SK-N-SH (cell line): Measurements from ENCODE around the gene PARVB. TPM values are rescaled to one million over a fixed set of nuclear protein-coding genes. Genes with fewer than 3 reads are reported as not detected.

ENCODE experiments used
- CTCF ChIA-PET: fragments of 300-600, 350-600 bp; formaldehyde crosslinking; extraction: SDS; loops from one replicate; lab custom pipeline; 2021; lab: Yijun Ruan, JAX
- POLR2A ChIA-PET: fragments of 350-600 bp; sonication (Branson Sonifier 250); formaldehyde crosslinking; extraction: SDS; loops from one replicate; lab custom pipeline; 2020; ENCODE audit warnings: antibody characterized with exemption, inconsistent platforms; lab: Yijun Ruan, JAX
- DNase-seq: peaks from one replicate; pipeline ENCODE4 v3.0.0; 2012
- H2AFZ ChIP-seq: fragments of 200-600 bp; sonication (generic); 2 replicates; pipeline ENCODE4 v1.8.1; 2016; ENCODE audit warnings: antibody characterized with exemption, mild to moderate bottlenecking, low read depth
- H3F3A ChIP-seq: fragments of 200-600 bp; sonication (generic); replicated peaks from 2 replicates; pipeline ENCODE3; 2016; ENCODE audit warnings: antibody characterized with exemption, mild to moderate bottlenecking; ENCODE audit not compliant: insufficient read depth
- H3K27ac ChIP-seq, 2 experiments: fragments of 200-500 bp in 1 of 2; fragments of 200-600 bp in 1 of 2; sonication (Bioruptor generic) in 1 of 2; sonication (generic), shearing (Covaris generic) in 1 of 2; 2 replicates each; pipeline versions ENCODE4 v1.5.1 to v1.6.1; 2014 to 2016; ENCODE audit warnings: low read depth in 2 of 2, inconsistent platforms in 1 of 2, low read length in 1 of 2, mild to moderate bottlenecking in 1 of 2, mixed read lengths in 1 of 2
- H3K27me3 ChIP-seq: fragments of 200-600 bp; sonication (generic), shearing (Covaris generic); 2 replicates; pipeline ENCODE4 v1.6.1; 2016; ENCODE audit warnings: mixed run types; ENCODE audit not compliant: insufficient read depth
- H3K36me3 ChIP-seq, 2 experiments: fragments of 200-500 bp in 1 of 2; fragments of 200-600 bp in 1 of 2; sonication (Bioruptor generic) in 1 of 2; sonication (generic) in 1 of 2; replicated peaks in 1 of 2; 2 replicates each; pipeline versions ENCODE3 to v1.5.1; 2014 to 2016; ENCODE audit warnings: low read length in 1 of 2, mild to moderate bottlenecking in 1 of 2; ENCODE audit not compliant: insufficient read depth in 2 of 2, control insufficient read depth in 1 of 2
- H3K4me1 ChIP-seq, 2 experiments: fragments of 200-500 bp in 1 of 2; fragments of 200-600 bp in 1 of 2; sonication (Bioruptor generic) in 1 of 2; sonication (generic), shearing (Covaris generic) in 1 of 2; 2 replicates each; pipeline versions ENCODE4 v1.5.1 to v1.6.1; 2014 to 2016; ENCODE audit warnings: low read depth in 1 of 2, low read length in 1 of 2, mixed run types in 1 of 2; ENCODE audit not compliant: insufficient read depth in 2 of 2, control insufficient read depth in 1 of 2
- H3K4me2 ChIP-seq: fragments of 200-600 bp; sonication (generic), shearing (Covaris generic); 2 replicates; pipeline ENCODE4 v1.6.1; 2017; ENCODE audit warnings: mixed run types
- H3K4me3 ChIP-seq, 2 experiments: fragments of 200-500 bp in 1 of 2; fragments of 200-600 bp in 1 of 2; sonication (Bioruptor generic) in 1 of 2; sonication (generic), shearing (Covaris generic) in 1 of 2; 2 replicates each; pipeline versions ENCODE4 v1.5.1 to v1.8.1; 2014 to 2016; ENCODE audit warnings: low read depth in 2 of 2, inconsistent platforms in 1 of 2, low read length in 1 of 2, mild to moderate bottlenecking in 1 of 2, mixed read lengths in 1 of 2, moderate library complexity in 1 of 2
- H3K79me2 ChIP-seq: fragments of 200-600 bp; sonication (generic); 2 replicates; pipeline ENCODE4 v1.8.1; 2017; ENCODE audit warnings: mild to moderate bottlenecking; ENCODE audit not compliant: insufficient read depth
- H3K9ac ChIP-seq: fragments of 200-600 bp; sonication (generic); 2 replicates; pipeline ENCODE4 v1.6.1; 2017; ENCODE audit warnings: mixed run types
- H3K9me2 ChIP-seq: fragments of 200-600 bp; sonication (generic); 2 replicates; pipeline ENCODE4 v1.6.1; 2017; ENCODE audit warnings: mixed run types
- H3K9me3 ChIP-seq: fragments of 200-600 bp; sonication (generic); 2 replicates; pipeline ENCODE4 v1.6.1; 2017; ENCODE audit warnings: mixed run types, mild to moderate bottlenecking, moderate library complexity
- H4K20me1 ChIP-seq: fragments of 200-600 bp; sonication (generic); 2 replicates; pipeline ENCODE4 v1.6.1; 2017; ENCODE audit warnings: mild to moderate bottlenecking, mixed run types; ENCODE audit not compliant: insufficient read depth
- EP300 ChIP-seq, 2 experiments: IDR thresholded peaks; 2 replicates each; pipeline versions ENCODE4 v1.4.0 to v1.6.1; 2012; ENCODE audit warnings: borderline replicate concordance in 1 of 2, low read depth in 1 of 2, low read length in 1 of 2
- FOXM1 ChIP-seq: IDR thresholded peaks from 2 replicates; pipeline ENCODE4 v1.4.0; 2012; ENCODE audit warnings: low read depth, mild to moderate bottlenecking
- MEF2A ChIP-seq: IDR thresholded peaks from 2 replicates; pipeline ENCODE4 v1.4.0; 2012; ENCODE audit warnings: low read depth, borderline replicate concordance
- NFIC ChIP-seq: IDR thresholded peaks from 2 replicates; pipeline ENCODE4 v1.4.0; 2012; ENCODE audit warnings: borderline replicate concordance
- RCOR1 ChIP-seq: fragments of 150-350 bp; IDR thresholded peaks from 2 replicates; pipeline ENCODE4 v1.6.1; 2017; ENCODE audit warnings: antibody characterized with exemption, low read length
- RFX5 ChIP-seq: IDR thresholded peaks from 2 replicates; pipeline ENCODE4 v1.6.1; 2012; ENCODE audit warnings: mild to moderate bottlenecking, improper control_type of control experiment, low read length
- WGBS: methylation state at CpG from one replicate; pipeline ENCODE4 v1.1.6; 2017; ENCODE audit warnings: low lambda C conversion rate; 5-methylcytosine and 5-hydroxymethylcytosine counted together
- polyA plus RNA-seq, 3 experiments: library from polyadenylated mRNA; depleted of rRNA; stranded (reverse); fragments of >200 nt; gene quantifications; 2 replicates each; pipeline ENCODE4 v1.2.3, GENCODE V29; 2012
- TF ChIP-seq, protein P1 (sequence below): fragments of 150-350 bp; IDR thresholded peaks from 2 replicates; pipeline ENCODE4 v1.6.1; 2016; ENCODE audit warnings: mild to moderate bottlenecking, low read depth, low read length
- TF ChIP-seq, protein P2 (sequence below): IDR thresholded peaks from 2 replicates; pipeline ENCODE4 v1.6.1; 2012; ENCODE audit warnings: mild to moderate bottlenecking, low read depth, low read length, moderate library complexity
- TF ChIP-seq, protein P3 (sequence below): IDR thresholded peaks from 2 replicates; pipeline ENCODE4 v1.4.0; 2012; ENCODE audit warnings: low read depth, borderline replicate concordance
- TF ChIP-seq, protein P4 (sequence below): IDR thresholded peaks from 2 replicates; pipeline ENCODE4 v1.4.0; 2012; ENCODE audit warnings: low read depth, borderline replicate concordance
- TF ChIP-seq, protein P5 (sequence below): IDR thresholded peaks from 2 replicates; pipeline ENCODE4 v1.4.0; 2012; ENCODE audit warnings: low read depth

Gene PARVB
- polyA plus RNA-seq, 1 of the 3 experiments (the other 2 are of a cell fraction): 87.8 TPM

DNA sequence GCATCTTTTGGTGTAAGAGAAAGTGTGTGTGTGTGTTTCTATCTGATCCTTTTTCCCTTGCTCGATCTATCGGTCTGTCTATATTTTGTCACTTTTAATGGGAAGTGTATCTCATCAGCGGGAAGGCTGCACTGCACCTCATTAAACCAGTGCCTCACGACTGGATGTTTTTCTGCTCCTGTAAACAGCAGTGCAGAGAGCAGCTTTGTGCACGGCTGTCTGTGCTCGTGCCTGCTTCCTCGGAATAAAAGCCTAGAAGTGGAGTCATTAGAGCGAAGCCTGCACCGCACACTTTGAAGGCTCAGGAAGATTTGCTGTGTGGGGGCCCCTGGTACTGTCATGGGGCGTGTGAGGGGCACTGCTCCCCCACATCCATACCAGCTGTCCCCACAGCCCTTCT lies 129.6 kb downstream of the PARVB start:
- H4K20me1 ChIP-seq: no peaks in the 10 kb centered on the region
- CTCF ChIA-PET: no interaction called here
- DNase-seq: no peak
- no peak overlapping the region for H2AFZ ChIP-seq
- TF ChIP-seq, protein P1, sequence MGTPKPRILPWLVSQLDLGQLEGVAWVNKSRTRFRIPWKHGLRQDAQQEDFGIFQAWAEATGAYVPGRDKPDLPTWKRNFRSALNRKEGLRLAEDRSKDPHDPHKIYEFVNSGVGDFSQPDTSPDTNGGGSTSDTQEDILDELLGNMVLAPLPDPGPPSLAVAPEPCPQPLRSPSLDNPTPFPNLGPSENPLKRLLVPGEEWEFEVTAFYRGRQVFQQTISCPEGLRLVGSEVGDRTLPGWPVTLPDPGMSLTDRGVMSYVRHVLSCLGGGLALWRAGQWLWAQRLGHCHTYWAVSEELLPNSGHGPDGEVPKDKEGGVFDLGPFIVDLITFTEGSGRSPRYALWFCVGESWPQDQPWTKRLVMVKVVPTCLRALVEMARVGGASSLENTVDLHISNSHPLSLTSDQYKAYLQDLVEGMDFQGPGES: no peak
- TF ChIP-seq EP300 (IDR thresholded peaks at IDR 0.05; ENCODE audit: borderline replicate concordance in 1 of 2, low read depth in 1 of 2, low read length in 1 of 2) (no peak), FOXM1 (no peak), RCOR1 (no peak), NFIC (no peak), MEF2A (no peak), RFX5 (no peak)
- TF ChIP-seq, protein P2, sequence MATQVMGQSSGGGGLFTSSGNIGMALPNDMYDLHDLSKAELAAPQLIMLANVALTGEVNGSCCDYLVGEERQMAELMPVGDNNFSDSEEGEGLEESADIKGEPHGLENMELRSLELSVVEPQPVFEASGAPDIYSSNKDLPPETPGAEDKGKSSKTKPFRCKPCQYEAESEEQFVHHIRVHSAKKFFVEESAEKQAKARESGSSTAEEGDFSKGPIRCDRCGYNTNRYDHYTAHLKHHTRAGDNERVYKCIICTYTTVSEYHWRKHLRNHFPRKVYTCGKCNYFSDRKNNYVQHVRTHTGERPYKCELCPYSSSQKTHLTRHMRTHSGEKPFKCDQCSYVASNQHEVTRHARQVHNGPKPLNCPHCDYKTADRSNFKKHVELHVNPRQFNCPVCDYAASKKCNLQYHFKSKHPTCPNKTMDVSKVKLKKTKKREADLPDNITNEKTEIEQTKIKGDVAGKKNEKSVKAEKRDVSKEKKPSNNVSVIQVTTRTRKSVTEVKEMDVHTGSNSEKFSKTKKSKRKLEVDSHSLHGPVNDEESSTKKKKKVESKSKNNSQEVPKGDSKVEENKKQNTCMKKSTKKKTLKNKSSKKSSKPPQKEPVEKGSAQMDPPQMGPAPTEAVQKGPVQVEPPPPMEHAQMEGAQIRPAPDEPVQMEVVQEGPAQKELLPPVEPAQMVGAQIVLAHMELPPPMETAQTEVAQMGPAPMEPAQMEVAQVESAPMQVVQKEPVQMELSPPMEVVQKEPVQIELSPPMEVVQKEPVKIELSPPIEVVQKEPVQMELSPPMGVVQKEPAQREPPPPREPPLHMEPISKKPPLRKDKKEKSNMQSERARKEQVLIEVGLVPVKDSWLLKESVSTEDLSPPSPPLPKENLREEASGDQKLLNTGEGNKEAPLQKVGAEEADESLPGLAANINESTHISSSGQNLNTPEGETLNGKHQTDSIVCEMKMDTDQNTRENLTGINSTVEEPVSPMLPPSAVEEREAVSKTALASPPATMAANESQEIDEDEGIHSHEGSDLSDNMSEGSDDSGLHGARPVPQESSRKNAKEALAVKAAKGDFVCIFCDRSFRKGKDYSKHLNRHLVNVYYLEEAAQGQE: no peak
- TF ChIP-seq, protein P3, sequence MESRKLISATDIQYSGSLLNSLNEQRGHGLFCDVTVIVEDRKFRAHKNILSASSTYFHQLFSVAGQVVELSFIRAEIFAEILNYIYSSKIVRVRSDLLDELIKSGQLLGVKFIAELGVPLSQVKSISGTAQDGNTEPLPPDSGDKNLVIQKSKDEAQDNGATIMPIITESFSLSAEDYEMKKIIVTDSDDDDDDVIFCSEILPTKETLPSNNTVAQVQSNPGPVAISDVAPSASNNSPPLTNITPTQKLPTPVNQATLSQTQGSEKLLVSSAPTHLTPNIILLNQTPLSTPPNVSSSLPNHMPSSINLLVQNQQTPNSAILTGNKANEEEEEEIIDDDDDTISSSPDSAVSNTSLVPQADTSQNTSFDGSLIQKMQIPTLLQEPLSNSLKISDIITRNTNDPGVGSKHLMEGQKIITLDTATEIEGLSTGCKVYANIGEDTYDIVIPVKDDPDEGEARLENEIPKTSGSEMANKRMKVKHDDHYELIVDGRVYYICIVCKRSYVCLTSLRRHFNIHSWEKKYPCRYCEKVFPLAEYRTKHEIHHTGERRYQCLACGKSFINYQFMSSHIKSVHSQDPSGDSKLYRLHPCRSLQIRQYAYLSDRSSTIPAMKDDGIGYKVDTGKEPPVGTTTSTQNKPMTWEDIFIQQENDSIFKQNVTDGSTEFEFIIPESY: no peak
- TF ChIP-seq, protein P4, sequence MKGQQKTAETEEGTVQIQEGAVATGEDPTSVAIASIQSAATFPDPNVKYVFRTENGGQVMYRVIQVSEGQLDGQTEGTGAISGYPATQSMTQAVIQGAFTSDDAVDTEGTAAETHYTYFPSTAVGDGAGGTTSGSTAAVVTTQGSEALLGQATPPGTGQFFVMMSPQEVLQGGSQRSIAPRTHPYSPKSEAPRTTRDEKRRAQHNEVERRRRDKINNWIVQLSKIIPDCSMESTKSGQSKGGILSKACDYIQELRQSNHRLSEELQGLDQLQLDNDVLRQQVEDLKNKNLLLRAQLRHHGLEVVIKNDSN: no peak
- TF ChIP-seq, protein P5, sequence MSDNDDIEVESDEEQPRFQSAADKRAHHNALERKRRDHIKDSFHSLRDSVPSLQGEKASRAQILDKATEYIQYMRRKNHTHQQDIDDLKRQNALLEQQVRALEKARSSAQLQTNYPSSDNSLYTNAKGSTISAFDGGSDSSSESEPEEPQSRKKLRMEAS: no peak
- POLR2A ChIA-PET: no interaction called here
- H3K4me1 ChIP-seq: peaks cover 0 to 3% of the 10 kb centered on the region in 2 experiments; a peak in 2 of 4 replicates
- no peaks in the 10 kb centered on the region for H3K9me3 ChIP-seq
- WGBS: 90% methylated on average over 10 of the region's 10 CpGs
- no peaks in the 10 kb centered on the region for H3F3A ChIP-seq
- H3K4me2 ChIP-seq: no peak overlapping the region
- H3K27ac ChIP-seq: no peak overlapping the region
- H3K27me3 ChIP-seq: no peaks in the 10 kb centered on the region
- no peaks in the 10 kb centered on the region for H3K36me3 ChIP-seq
- H3K79me2 ChIP-seq: no peaks in the 10 kb centered on the region
- no peak overlapping the region for H3K4me3 ChIP-seq
- H3K9ac ChIP-seq: no peak overlapping the region
- no peaks in the 10 kb centered on the region for H3K9me2 ChIP-seq
